Liver (tissue), 9 donors: ENCODE results near the gene SERPINA6. TPM values are rescaled to one million over a fixed set of nuclear protein-coding genes. Genes with fewer than 3 reads are reported as not detected.
A peak's percentile ranks its signal among the peaks of the same experiment; 100 is the strongest.

Experiments
- DNase-seq: peaks from one replicate; pipeline ENCODE4 v3.0.0-alpha.2; 2017; ENCODE audit warnings: low spot score
- H3K27ac ChIP-seq, 2 donors: one replicate each; pipeline ENCODE4 v1.7.0; 2013; ENCODE audit warnings: inconsistent platforms in 2 of 2, low read length in 2 of 2, control low read depth in 1 of 2, low read depth in 1 of 2, mild to moderate bottlenecking in 1 of 2
- H3K27me3 ChIP-seq, 4 donors: one replicate each; pipeline versions ENCODE4 v1.6.1 to v1.7.0; 2013; ENCODE audit warnings: low read length in 3 of 4, inconsistent platforms in 1 of 4, mild to moderate bottlenecking in 1 of 4, moderate library complexity in 1 of 4; ENCODE audit not compliant: control insufficient read depth in 4 of 4, insufficient read depth in 4 of 4
- H3K36me3 ChIP-seq, 4 donors: one replicate each; pipeline versions ENCODE4 v1.6.1 to v1.7.0; 2013; ENCODE audit warnings: low read length in 3 of 4, mild to moderate bottlenecking in 3 of 4, low read depth in 1 of 4, moderate library complexity in 1 of 4; ENCODE audit not compliant: control insufficient read depth in 4 of 4, insufficient read depth in 3 of 4
- H3K4me1 ChIP-seq, 4 donors: one replicate each; pipeline versions ENCODE4 v1.6.1 to v1.7.0; 2013; ENCODE audit warnings: low read length in 3 of 4, mild to moderate bottlenecking in 3 of 4, moderate library complexity in 1 of 4; ENCODE audit not compliant: control insufficient read depth in 4 of 4, insufficient read depth in 4 of 4
- H3K4me3 ChIP-seq, 3 donors: one replicate each; pipeline versions ENCODE4 v1.6.1 to v1.7.0; 2013; ENCODE audit warnings: low read length in 3 of 3, control low read depth in 1 of 3, low read depth in 1 of 3, mild to moderate bottlenecking in 1 of 3
- H3K9ac ChIP-seq, 2 donors: one replicate each; pipeline ENCODE4 v1.7.0; 2013; ENCODE audit warnings: low read length in 2 of 2, mild to moderate bottlenecking in 2 of 2, moderate library complexity in 2 of 2, control low read depth in 1 of 2, low read depth in 1 of 2
- H3K9me3 ChIP-seq, 4 donors: one replicate each; pipeline versions ENCODE4 v1.6.1 to v1.7.0; 2013; ENCODE audit warnings: low read length in 3 of 4; ENCODE audit not compliant: control insufficient read depth in 4 of 4
- ATF3 ChIP-seq: IDR thresholded peaks from 2 replicates; pipeline ENCODE4 v1.6.1; 2016; ENCODE audit warnings: antibody characterized with exemption
- CTCF ChIP-seq: fragments of 150-350 bp; IDR thresholded peaks from 2 replicates; pipeline ENCODE4 v1.5.1; 2017; ENCODE audit warnings: improper control_type of control experiment, low read depth, low read length; ENCODE audit not compliant: missing input control
- FOXA1 ChIP-seq: IDR thresholded peaks from 2 replicates; pipeline ENCODE4 v1.6.1; 2016; ENCODE audit warnings: antibody characterized with exemption
- FOXA2 ChIP-seq: IDR thresholded peaks from 2 replicates; pipeline ENCODE4 v1.6.1; 2016; ENCODE audit warnings: antibody characterized with exemption
- GABPA ChIP-seq, 2 donors: IDR thresholded peaks in 1 of 2; conservative IDR thresholded peaks in 1 of 2; 2 replicates each; pipeline ENCODE4 v1.6.1; 2016; ENCODE audit warnings: antibody characterized with exemption in 2 of 2, mild to moderate bottlenecking in 1 of 2, moderate library complexity in 1 of 2
- HNF4A ChIP-seq, 2 donors: conservative IDR thresholded peaks; 2 replicates each; pipeline ENCODE4 v1.6.1; 2016; ENCODE audit warnings: antibody characterized with exemption in 2 of 2, mild to moderate bottlenecking in 2 of 2
- RAD21 ChIP-seq, 2 donors: IDR thresholded peaks; 2 replicates each; pipeline ENCODE4 v1.6.1; 2016; ENCODE audit warnings: antibody characterized with exemption in 2 of 2, mild to moderate bottlenecking in 2 of 2
- REST ChIP-seq: IDR thresholded peaks from 2 replicates; pipeline ENCODE4 v1.6.1; 2016; ENCODE audit warnings: antibody characterized with exemption, mild to moderate bottlenecking
- RXRA ChIP-seq, 2 donors: IDR thresholded peaks; 2 replicates each; pipeline ENCODE4 v1.6.1; 2017 to 2018; ENCODE audit warnings: antibody characterized with exemption in 2 of 2, mild to moderate bottlenecking in 1 of 2
- SP1 ChIP-seq: IDR thresholded peaks from 2 replicates; pipeline ENCODE4 v1.6.1; 2018; ENCODE audit warnings: antibody characterized with exemption, mild to moderate bottlenecking
- TAF1 ChIP-seq: conservative IDR thresholded peaks from 2 replicates; pipeline ENCODE4 v1.6.1; 2016; ENCODE audit warnings: antibody characterized with exemption, mild to moderate bottlenecking
- YY1 ChIP-seq: IDR thresholded peaks from 2 replicates; pipeline ENCODE4 v1.6.1; 2016; ENCODE audit warnings: antibody characterized with exemption, mild to moderate bottlenecking
- ZBTB33 ChIP-seq: IDR thresholded peaks from 2 replicates; pipeline ENCODE4 v1.6.1; 2016; ENCODE audit warnings: antibody characterized with exemption
- WGBS: extraction: QIAGEN DNeasy Blood & Tissue Kit; methylation state at CpG from one replicate; pipeline ENCODE4 v1.1.7; 2013; 5-methylcytosine and 5-hydroxymethylcytosine counted together
- polyA plus RNA-seq, 2 donors: library from polyadenylated mRNA; stranded (reverse) in 1 of 2; unstranded in 1 of 2; fragments of 200-250 nt in 1 of 2; fragments of >200 nt in 1 of 2; fragmentation: Nextera tagmentation in 1 of 2; extraction: Ambion mirVana in 1 of 2; gene quantifications; one replicate each; pipeline versions ENCODE4 v1.2.1 to v1.2.3, GENCODE V29; 2013 to 2015
- total RNA-seq, 2 donors: library from RNA; depleted of rRNA; stranded (reverse); fragments of >200 nt; gene quantifications; one replicate each; pipeline ENCODE4 v1.2.3, GENCODE V29; 2014
- donor health status: healthy.
- donor health status: healthy.
- donor health status: healthy.
- donor health status: healthy.
- donor health status: healthy.

SERPINA6 gene
- total and polyA plus RNA-seq, 4 donors = 188 to 357 (median 328) TPM

- Histone ChIP-seq H3K4me1 (peaks cover 11 to 80% (median 40%) of the 10 kb centered on the region in 4 donors), H3K9ac (no peak overlapping the region), H3K36me3 (peaks cover 0 to 4% (median 0%) of the 10 kb centered on the region in 4 donors), H3K27ac (peak overlapping the region; percentile 39 to 85), H3K9me3 (no peaks in the 10 kb centered on the region), H3K27me3 (no peaks in the 10 kb centered on the region), H3K4me3 (no peak overlapping the region)
- TF ChIP-seq YY1 = no peak
- peak in 1 of 2 donors; percentile 31 for TF ChIP-seq HNF4A (conservative IDR thresholded peaks at IDR 0.05)
- DNase-seq = no peak
- WGBS = 28% methylated on average over 1 of the region's 1 CpG
Observed at GRCh38 chr14:94316692-94317091, 6.4 kb downstream of the SERPINA6 start.

- peak overlapping the region in 1 of 2 donors; percentile 24 for H3K9ac ChIP-seq
- no peaks in the 10 kb centered on the region for H3K27me3 ChIP-seq
- no peak for DNase-seq
- peaks cover 0 to 11% (median 1%) of the 10 kb centered on the region in 4 donors for H3K36me3 ChIP-seq
- H3K9me3 ChIP-seq = no peaks in the 10 kb centered on the region
- H3K27ac ChIP-seq = peak overlapping the region; percentile 66 to 77
- H3K4me3 ChIP-seq = no peak overlapping the region
- no peak for TF ChIP-seq RXRA (IDR thresholded peaks at IDR 0.05)
- no peak for TF ChIP-seq TAF1
- no peak for TF ChIP-seq HNF4A (conservative IDR thresholded peaks at IDR 0.05)
- TF ChIP-seq ZBTB33 = no peak
- TF ChIP-seq FOXA1 = no peak
- no peak for TF ChIP-seq FOXA2
- TF ChIP-seq SP1 = no peak
- TF ChIP-seq ATF3 = no peak
- TF ChIP-seq RAD21 (IDR thresholded peaks at IDR 0.05) = no peak
- no peak for TF ChIP-seq YY1
- WGBS = 80% methylated on average over 2 of the region's 2 CpGs
- peaks cover 11 to 69% (median 36%) of the 10 kb centered on the region in 4 donors for H3K4me1 ChIP-seq
Observed at GRCh38 chr14:94314890-94315289, 8.2 kb downstream of the SERPINA6 start.

GRCh38 chr14:94313991-94314655 lies 9.0 kb downstream of the SERPINA6 start:
- H3K4me3 ChIP-seq = no peak overlapping the region
- peaks cover 11 to 64% (median 36%) of the 10 kb centered on the region in 4 donors for H3K4me1 ChIP-seq
- H3K27me3 ChIP-seq = no peaks in the 10 kb centered on the region
- DNase-seq = peak; percentile 28
- TF ChIP-seq YY1 (no peak), GABPA (IDR thresholded peaks at IDR 0.05 in 1 of 2, conservative IDR thresholded peaks at IDR 0.05 in 1 of 2) (no peak), CTCF (no peak), RXRA (IDR thresholded peaks at IDR 0.05) (no peak), REST (no peak)
- no peaks in the 10 kb centered on the region for H3K9me3 ChIP-seq
- H3K36me3 ChIP-seq = peaks cover 3 to 19% (median 8%) of the 10 kb centered on the region in 4 donors
- peak overlapping the region; percentile 66 to 77 for H3K27ac ChIP-seq
- H3K9ac ChIP-seq = no peak overlapping the region
- WGBS = 67% methylated on average over 8 of the region's 8 CpGs
